ENCODE results near the gene DOK5.

DNA sequence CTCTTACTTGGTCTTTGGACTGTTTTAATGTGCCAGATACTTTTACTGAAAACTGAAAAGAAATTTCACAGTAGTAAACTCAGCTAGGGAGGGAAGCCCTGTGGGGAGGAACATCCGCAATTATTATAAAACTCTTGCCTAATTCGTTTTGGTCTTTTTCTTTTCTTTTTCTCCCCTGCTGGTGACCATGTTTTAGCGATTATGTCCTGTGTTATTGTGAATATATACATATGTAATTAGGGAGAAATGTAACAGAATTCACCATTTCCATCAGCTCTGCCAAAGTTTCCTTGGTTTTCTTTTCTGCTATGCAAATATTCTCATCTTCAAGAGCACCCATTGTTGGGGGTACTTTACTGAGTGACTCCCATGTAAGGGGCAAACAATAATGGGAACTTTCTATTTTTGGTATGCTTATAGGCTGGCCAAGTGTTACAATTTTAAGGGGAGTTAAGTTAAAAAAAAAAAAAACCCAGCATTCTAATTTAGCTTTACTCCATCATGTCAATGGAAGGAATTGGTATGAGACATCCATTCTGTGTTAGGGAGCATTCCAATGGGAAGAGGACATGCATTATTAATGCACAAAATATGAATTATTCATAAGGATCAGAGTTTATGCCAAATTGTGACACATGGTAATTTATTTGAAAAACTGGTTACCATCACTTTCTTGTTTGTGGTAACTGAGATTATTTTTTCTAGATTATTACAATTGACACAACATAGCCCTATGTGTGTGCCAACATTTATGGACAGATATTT, 2.0 kb downstream of the DOK5 start:
- TF ChIP-seq, protein P1, sequence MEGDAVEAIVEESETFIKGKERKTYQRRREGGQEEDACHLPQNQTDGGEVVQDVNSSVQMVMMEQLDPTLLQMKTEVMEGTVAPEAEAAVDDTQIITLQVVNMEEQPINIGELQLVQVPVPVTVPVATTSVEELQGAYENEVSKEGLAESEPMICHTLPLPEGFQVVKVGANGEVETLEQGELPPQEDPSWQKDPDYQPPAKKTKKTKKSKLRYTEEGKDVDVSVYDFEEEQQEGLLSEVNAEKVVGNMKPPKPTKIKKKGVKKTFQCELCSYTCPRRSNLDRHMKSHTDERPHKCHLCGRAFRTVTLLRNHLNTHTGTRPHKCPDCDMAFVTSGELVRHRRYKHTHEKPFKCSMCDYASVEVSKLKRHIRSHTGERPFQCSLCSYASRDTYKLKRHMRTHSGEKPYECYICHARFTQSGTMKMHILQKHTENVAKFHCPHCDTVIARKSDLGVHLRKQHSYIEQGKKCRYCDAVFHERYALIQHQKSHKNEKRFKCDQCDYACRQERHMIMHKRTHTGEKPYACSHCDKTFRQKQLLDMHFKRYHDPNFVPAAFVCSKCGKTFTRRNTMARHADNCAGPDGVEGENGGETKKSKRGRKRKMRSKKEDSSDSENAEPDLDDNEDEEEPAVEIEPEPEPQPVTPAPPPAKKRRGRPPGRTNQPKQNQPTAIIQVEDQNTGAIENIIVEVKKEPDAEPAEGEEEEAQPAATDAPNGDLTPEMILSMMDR (IDR thresholded peaks at IDR 0.05; ENCODE audit: borderline replicate concordance, extremely low read depth, low read length, poor library complexity, severe bottlenecking) = no peak
- no peak for TF ChIP-seq EZH2 (IDR thresholded peaks at IDR 0.05; ENCODE audit: borderline replicate concordance, low read depth, low read length, severe bottlenecking)
